SK-N-SH (cell line): ENCODE measurements around the gene RCBTB2. TPM values are rescaled to one million over a fixed set of nuclear protein-coding genes. Genes with fewer than 3 reads are reported as not detected.

ENCODE experiments used
- CTCF ChIA-PET: fragments of 300-600, 350-600 bp; formaldehyde crosslinking; extraction: SDS; loops from one replicate; lab custom pipeline; 2021; lab: Yijun Ruan, JAX
- POLR2A ChIA-PET: fragments of 350-600 bp; sonication (Branson Sonifier 250); formaldehyde crosslinking; extraction: SDS; loops from one replicate; lab custom pipeline; 2020; ENCODE audit warnings: antibody characterized with exemption, inconsistent platforms; lab: Yijun Ruan, JAX
- DNase-seq: peaks from one replicate; pipeline ENCODE4 v3.0.0; 2012
- H2AFZ ChIP-seq: fragments of 200-600 bp; sonication (generic); 2 replicates; pipeline ENCODE4 v1.8.1; 2016; ENCODE audit warnings: antibody characterized with exemption, mild to moderate bottlenecking, low read depth
- H3F3A ChIP-seq: fragments of 200-600 bp; sonication (generic); replicated peaks from 2 replicates; pipeline ENCODE3; 2016; ENCODE audit warnings: antibody characterized with exemption, mild to moderate bottlenecking; ENCODE audit not compliant: insufficient read depth
- H3K27ac ChIP-seq, 2 experiments: fragments of 200-500 bp in 1 of 2; fragments of 200-600 bp in 1 of 2; sonication (Bioruptor generic) in 1 of 2; sonication (generic), shearing (Covaris generic) in 1 of 2; 2 replicates each; pipeline versions ENCODE4 v1.5.1 to v1.6.1; 2014 to 2016; ENCODE audit warnings: low read depth in 2 of 2, inconsistent platforms in 1 of 2, low read length in 1 of 2, mild to moderate bottlenecking in 1 of 2, mixed read lengths in 1 of 2
- H3K27me3 ChIP-seq: fragments of 200-600 bp; sonication (generic), shearing (Covaris generic); 2 replicates; pipeline ENCODE4 v1.6.1; 2016; ENCODE audit warnings: mixed run types; ENCODE audit not compliant: insufficient read depth
- H3K36me3 ChIP-seq, 2 experiments: fragments of 200-500 bp in 1 of 2; fragments of 200-600 bp in 1 of 2; sonication (Bioruptor generic) in 1 of 2; sonication (generic) in 1 of 2; replicated peaks in 1 of 2; 2 replicates each; pipeline versions ENCODE3 to v1.5.1; 2014 to 2016; ENCODE audit warnings: low read length in 1 of 2, mild to moderate bottlenecking in 1 of 2; ENCODE audit not compliant: insufficient read depth in 2 of 2, control insufficient read depth in 1 of 2
- H3K4me1 ChIP-seq, 2 experiments: fragments of 200-500 bp in 1 of 2; fragments of 200-600 bp in 1 of 2; sonication (Bioruptor generic) in 1 of 2; sonication (generic), shearing (Covaris generic) in 1 of 2; 2 replicates each; pipeline versions ENCODE4 v1.5.1 to v1.6.1; 2014 to 2016; ENCODE audit warnings: low read depth in 1 of 2, low read length in 1 of 2, mixed run types in 1 of 2; ENCODE audit not compliant: insufficient read depth in 2 of 2, control insufficient read depth in 1 of 2
- H3K4me2 ChIP-seq: fragments of 200-600 bp; sonication (generic), shearing (Covaris generic); 2 replicates; pipeline ENCODE4 v1.6.1; 2017; ENCODE audit warnings: mixed run types
- H3K4me3 ChIP-seq, 2 experiments: fragments of 200-500 bp in 1 of 2; fragments of 200-600 bp in 1 of 2; sonication (Bioruptor generic) in 1 of 2; sonication (generic), shearing (Covaris generic) in 1 of 2; 2 replicates each; pipeline versions ENCODE4 v1.5.1 to v1.8.1; 2014 to 2016; ENCODE audit warnings: low read depth in 2 of 2, inconsistent platforms in 1 of 2, low read length in 1 of 2, mild to moderate bottlenecking in 1 of 2, mixed read lengths in 1 of 2, moderate library complexity in 1 of 2
- H3K79me2 ChIP-seq: fragments of 200-600 bp; sonication (generic); 2 replicates; pipeline ENCODE4 v1.8.1; 2017; ENCODE audit warnings: mild to moderate bottlenecking; ENCODE audit not compliant: insufficient read depth
- H3K9ac ChIP-seq: fragments of 200-600 bp; sonication (generic); 2 replicates; pipeline ENCODE4 v1.6.1; 2017; ENCODE audit warnings: mixed run types
- H3K9me2 ChIP-seq: fragments of 200-600 bp; sonication (generic); 2 replicates; pipeline ENCODE4 v1.6.1; 2017; ENCODE audit warnings: mixed run types
- H3K9me3 ChIP-seq: fragments of 200-600 bp; sonication (generic); 2 replicates; pipeline ENCODE4 v1.6.1; 2017; ENCODE audit warnings: mixed run types, mild to moderate bottlenecking, moderate library complexity
- H4K20me1 ChIP-seq: fragments of 200-600 bp; sonication (generic); 2 replicates; pipeline ENCODE4 v1.6.1; 2017; ENCODE audit warnings: mild to moderate bottlenecking, mixed run types; ENCODE audit not compliant: insufficient read depth
- CHD2 ChIP-seq: fragments of 150-350 bp; IDR thresholded peaks from 2 replicates; pipeline ENCODE4 v1.6.1; 2018; ENCODE audit warnings: low read length; ENCODE audit not compliant: partially characterized antibody
- FOXJ3 ChIP-seq: sonication (generic); formaldehyde crosslinking; IDR thresholded peaks from 2 replicates; pipeline ENCODE4 v1.5.1; 2020; ENCODE audit warnings: mild to moderate bottlenecking, missing genetic modification reagents
- GABPA ChIP-seq: IDR thresholded peaks from 2 replicates; pipeline ENCODE4 v1.4.0; 2012; ENCODE audit warnings: low read depth, mild to moderate bottlenecking
- GATA2 ChIP-seq: sonication (generic); formaldehyde crosslinking; IDR thresholded peaks from 2 replicates; pipeline ENCODE4 v1.5.0; 2020; ENCODE audit warnings: mild to moderate bottlenecking, missing genetic modification reagents
- JUND ChIP-seq: IDR thresholded peaks from 2 replicates; pipeline ENCODE4 v1.4.0; 2012
- NRF1 ChIP-seq: IDR thresholded peaks from 2 replicates; pipeline ENCODE4 v1.6.1; 2012; ENCODE audit warnings: low read depth, mild to moderate bottlenecking, low read length
- PBX3 ChIP-seq: IDR thresholded peaks from 2 replicates; pipeline ENCODE4; 2012
- RCOR1 ChIP-seq: fragments of 150-350 bp; IDR thresholded peaks from 2 replicates; pipeline ENCODE4 v1.6.1; 2017; ENCODE audit warnings: antibody characterized with exemption, low read length
- RFX5 ChIP-seq: IDR thresholded peaks from 2 replicates; pipeline ENCODE4 v1.6.1; 2012; ENCODE audit warnings: mild to moderate bottlenecking, improper control_type of control experiment, low read length
- RXRA ChIP-seq: IDR thresholded peaks from 2 replicates; pipeline ENCODE4 v1.4.0; 2012; ENCODE audit warnings: low read depth, mild to moderate bottlenecking, borderline replicate concordance
- SIN3A ChIP-seq: IDR thresholded peaks from 2 replicates; pipeline ENCODE4 v1.6.1; 2012; ENCODE audit warnings: low read depth, mild to moderate bottlenecking, low read length, moderate library complexity, borderline replicate concordance
- SMC3 ChIP-seq: IDR thresholded peaks from 2 replicates; pipeline ENCODE4 v1.6.1; 2012; ENCODE audit warnings: low read depth, low read length, improper control_type of control experiment
- TEAD4 ChIP-seq: IDR thresholded peaks from 2 replicates; pipeline ENCODE4 v1.4.0; 2012; ENCODE audit warnings: mild to moderate bottlenecking, borderline replicate concordance; ENCODE audit not compliant: insufficient read depth
- USF2 ChIP-seq: fragments of 150-350 bp; IDR thresholded peaks from 2 replicates; pipeline ENCODE4 v1.6.1; 2017; ENCODE audit warnings: antibody characterized with exemption, low read length, low read depth, borderline replicate concordance
- YY1 ChIP-seq: IDR thresholded peaks from 2 replicates; pipeline ENCODE4 v1.4.0; 2012; ENCODE audit warnings: low read depth, mild to moderate bottlenecking
- whole genome bisulfite sequencing: methylation state at CpG from one replicate; pipeline ENCODE4 v1.1.6; 2017; ENCODE audit warnings: low lambda C conversion rate; 5-methylcytosine and 5-hydroxymethylcytosine counted together
- polyA plus RNA-seq, 3 experiments: library from polyadenylated mRNA; depleted of rRNA; stranded (reverse); fragments of >200 nt; gene quantifications; 2 replicates each; pipeline ENCODE4 v1.2.3, GENCODE V29; 2012

RCBTB2 gene
- polyA plus RNA-seq, 1 of the 3 experiments (the other 2 are of a cell fraction): 2.8 TPM

GRCh38 chr13:48488995-48489394 lies 43.9 kb downstream of the RCBTB2 start:
- TF ChIP-seq SMC3: no peak
- TF ChIP-seq TEAD4: no peak
- TF ChIP-seq FOXJ3 (CRISPR knock-in tag): no peak
- TF ChIP-seq, all 33 proteins: peak for 0
- Histone ChIP-seq H3K36me3 (peaks cover 0 to 5% of the 10 kb centered on the region in 2 experiments), H3K9me3 (no peaks in the 10 kb centered on the region; the same call in 1 of the 2 replicates), H2AFZ (no peak overlapping the region), H3K4me1 (peaks cover 0 to 5% of the 10 kb centered on the region in 2 experiments; a peak in 2 of 4 replicates), H3K27me3 (no peaks in the 10 kb centered on the region), H3K4me2 (no peak overlapping the region), H3K4me3 (no peak overlapping the region), H3F3A (no peaks in the 10 kb centered on the region), H3K27ac (no peak overlapping the region), H3K9ac (no peak overlapping the region), H3K9me2 (no peaks in the 10 kb centered on the region), H3K79me2 (no peaks in the 10 kb centered on the region), H4K20me1 (no peaks in the 10 kb centered on the region)
- ChIA-PET CTCF (no interaction called here), POLR2A (no interaction called here)
- DNase-seq: no peak

GRCh38 chr13:48487968-48488367 lies 44.9 kb downstream of the RCBTB2 start:
- ChIA-PET POLR2A (no interaction called here), CTCF (no interaction called here)
- no peak overlapping the region for H3K4me3 ChIP-seq

More at GRCh38 chr13:48487968-48488367, 44.9 kb downstream of the RCBTB2 start:
- Histone ChIP-seq H3K79me2 (no peaks in the 10 kb centered on the region), H3K9me2 (no peaks in the 10 kb centered on the region), H3K9me3 (no peaks in the 10 kb centered on the region; the same call in 1 of the 2 replicates), H4K20me1 (no peaks in the 10 kb centered on the region), H3K4me2 (no peak overlapping the region), H3K36me3 (peaks cover 0 to 5% of the 10 kb centered on the region in 2 experiments), H3F3A (no peaks in the 10 kb centered on the region), H3K27me3 (no peaks in the 10 kb centered on the region), H3K27ac (no peak overlapping the region), H3K4me1 (no peaks in the 10 kb centered on the region; a peak in 1 of 4 replicates), H3K9ac (no peak overlapping the region), H2AFZ (no peak overlapping the region)
- no peak for DNase-seq
- TF ChIP-seq YY1 (no peak), USF2 (no peak), NRF1 (no peak), RXRA (no peak), CHD2 (no peak), GABPA (no peak), TEAD4 (no peak), RFX5 (no peak), PBX3 (no peak), RCOR1 (no peak), JUND (no peak), SIN3A (no peak), GATA2 (CRISPR knock-in tag) (no peak)
- WGBS: 81% methylated on average over 2 of the region's 2 CpGs
